Activated CD4-positive, alpha-beta T cell treated with anti-CD3 and anti-CD28 coated beads for 48 hours (primary cell): ENCODE data around the gene CACNA1B.
"Not testable (repeated sequence)": the region's sequence is repeated elsewhere in the genome, so short reads cannot be mapped to it uniquely, and the experiment has no call there.

Experiments used
- DNase-seq: peaks from one replicate; pipeline ENCODE4 v3.0.0-alpha.2; 2020

CACNA1B gene

DNA sequence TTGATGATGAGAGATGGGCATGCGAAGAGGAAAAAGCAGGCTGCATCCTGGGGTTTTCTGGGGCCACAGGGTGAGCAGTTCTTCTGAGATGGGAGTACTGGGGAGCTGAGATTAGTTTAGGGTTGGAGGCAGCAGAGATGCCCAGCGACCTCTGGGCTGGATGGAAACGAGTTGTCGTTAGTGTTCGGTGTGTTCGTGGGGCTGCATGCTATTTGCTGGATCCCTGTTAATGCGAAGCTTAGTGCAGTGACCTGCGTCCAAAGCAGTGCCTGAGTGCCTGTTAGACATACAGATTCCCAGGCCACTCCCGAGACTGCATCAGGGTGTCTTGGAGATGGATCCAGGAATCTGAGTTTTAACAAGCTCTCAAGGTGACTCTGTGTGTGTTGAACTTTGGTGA is 201.3 kb downstream of the CACNA1B start:
- no peak for DNase-seq

GRCh38 chr9:138080979-138081378 is 203.4 kb downstream of the CACNA1B start:
- DNase-seq: no peak

DNA sequence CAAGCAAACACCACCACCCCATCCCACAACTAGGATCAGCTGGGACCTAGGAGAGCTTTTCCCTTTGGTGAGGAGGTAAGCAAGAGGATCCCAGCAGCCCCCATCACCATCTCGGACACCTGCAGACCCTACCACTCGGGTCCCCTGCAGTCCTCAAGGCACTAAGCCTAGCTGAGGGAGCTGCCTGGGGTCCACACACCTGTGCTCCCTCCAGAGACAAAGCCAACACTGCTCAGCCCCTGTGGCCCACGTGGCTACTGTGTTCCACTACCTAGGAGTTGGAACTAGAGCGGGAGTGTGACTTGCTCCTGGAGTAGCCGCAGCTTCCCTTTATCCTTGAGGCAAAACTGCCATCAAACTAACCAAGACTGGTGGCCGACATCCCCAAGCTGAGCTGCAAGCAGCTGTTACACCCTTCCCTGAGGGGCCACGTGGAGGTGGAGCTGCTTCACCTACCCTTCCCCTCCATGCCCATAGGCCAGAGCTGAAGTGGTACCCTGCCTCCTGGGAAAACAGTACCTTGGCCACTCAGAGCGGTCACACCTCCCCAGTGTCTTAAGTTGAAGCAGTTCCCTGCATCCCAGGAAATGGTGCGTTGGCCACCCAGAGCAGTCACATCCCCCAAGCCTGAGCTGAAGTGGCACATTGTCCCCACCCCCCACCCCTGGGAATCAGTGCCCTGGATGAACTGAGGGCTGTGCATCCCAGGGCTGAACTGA is 205.5 kb downstream of the CACNA1B start:
- DNase-seq: no peak

GRCh38 chr9:138083873-138084272 is 206.3 kb downstream of the CACNA1B start:
- no peak for DNase-seq

DNA sequence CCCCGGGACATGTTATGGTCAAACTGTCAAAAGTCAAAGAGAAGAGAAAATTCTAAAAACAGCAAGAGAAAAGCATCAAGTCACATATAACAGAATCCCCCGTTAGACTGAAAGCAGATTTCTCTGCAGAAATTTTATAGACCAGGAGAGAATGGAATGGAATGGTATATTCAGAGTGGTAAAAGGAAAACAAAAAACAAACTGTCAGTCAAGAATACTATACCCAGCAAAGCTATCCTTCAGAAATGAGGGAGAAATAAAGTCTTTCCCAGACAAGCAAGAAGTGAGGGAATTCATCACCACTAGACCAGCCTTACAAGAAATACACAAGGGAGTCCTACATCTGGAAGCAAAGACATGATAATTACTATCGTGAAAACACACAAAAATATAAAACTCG is 208.0 kb downstream of the CACNA1B start:
- no peak for DNase-seq

DNA sequence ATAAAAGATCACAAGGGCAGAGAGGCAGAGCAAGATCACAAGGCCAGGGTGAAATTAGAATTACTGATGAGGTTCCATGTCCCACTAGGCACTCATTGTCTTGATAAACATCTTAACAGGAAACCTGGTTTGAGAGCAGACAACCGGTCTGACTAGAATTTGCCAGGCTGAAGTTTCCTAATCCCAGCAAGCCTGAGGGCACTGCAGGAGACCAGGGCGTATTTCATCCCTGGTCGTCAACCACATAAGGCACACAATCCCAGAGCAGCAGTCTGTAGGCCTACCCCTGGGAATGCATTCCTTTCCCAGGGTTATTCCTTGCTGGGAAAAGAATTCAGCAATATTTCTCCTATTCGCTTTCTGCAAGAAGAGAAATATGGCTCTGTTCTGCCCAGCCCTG is 214.5 kb downstream of the CACNA1B start:
- DNase-seq: not testable (repeated sequence)

DNA sequence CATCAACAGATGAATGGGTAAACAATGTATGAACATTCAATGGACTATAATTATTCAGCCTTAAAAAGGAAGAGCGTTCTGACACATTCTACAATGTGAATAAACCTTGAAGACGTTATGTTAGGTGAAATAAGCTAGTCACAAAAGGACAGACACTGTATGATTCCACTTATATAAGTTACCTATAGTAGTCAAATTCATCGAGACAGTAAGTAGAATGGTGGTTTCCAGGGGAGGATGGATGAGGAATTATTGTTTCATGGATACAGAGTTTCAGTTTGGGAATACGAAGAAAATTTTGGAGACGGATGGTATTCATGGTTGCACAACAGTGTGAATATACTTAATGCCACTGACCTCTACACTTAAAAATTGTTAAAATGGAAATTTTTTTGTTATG is 216.4 kb downstream of the CACNA1B start:
- DNase-seq: no peak

DNA sequence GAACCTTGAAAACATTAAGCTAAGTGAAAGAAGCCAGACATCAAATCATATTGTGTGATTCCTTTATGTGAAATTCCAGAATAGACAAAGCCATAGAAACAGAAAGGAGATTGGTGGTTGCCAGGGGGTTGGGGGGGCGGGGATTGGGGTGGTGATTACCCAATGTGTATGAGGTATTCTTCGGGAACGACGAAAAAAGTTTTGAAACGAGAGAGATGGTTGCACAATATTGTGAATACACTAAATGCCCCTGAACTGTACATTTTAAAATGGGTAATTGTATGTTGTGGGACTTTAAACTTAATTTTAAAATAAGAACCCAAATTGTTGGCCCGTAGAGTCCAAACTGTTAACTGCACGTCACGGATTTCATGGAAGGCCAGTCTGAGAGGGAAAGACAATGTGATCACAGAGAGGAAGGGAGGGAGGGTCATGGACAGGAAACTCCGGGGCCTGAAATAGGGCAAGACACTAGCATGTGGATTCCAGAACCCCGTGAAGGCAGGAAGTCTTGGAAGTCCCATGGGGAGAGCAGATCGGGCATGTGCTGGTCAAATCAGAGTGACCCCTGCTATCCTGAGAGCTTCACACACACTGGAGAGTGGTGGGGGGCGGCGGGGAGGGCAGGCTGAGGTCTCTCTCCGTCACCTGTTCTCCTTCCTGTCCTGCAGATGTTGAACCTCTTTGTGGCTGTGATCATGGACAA is 218.4 kb downstream of the CACNA1B start:
- no peak for DNase-seq

- DNase-seq: no peak
Observed at GRCh38 chr9:138096519-138096845, 218.9 kb downstream of the CACNA1B start.

DNA sequence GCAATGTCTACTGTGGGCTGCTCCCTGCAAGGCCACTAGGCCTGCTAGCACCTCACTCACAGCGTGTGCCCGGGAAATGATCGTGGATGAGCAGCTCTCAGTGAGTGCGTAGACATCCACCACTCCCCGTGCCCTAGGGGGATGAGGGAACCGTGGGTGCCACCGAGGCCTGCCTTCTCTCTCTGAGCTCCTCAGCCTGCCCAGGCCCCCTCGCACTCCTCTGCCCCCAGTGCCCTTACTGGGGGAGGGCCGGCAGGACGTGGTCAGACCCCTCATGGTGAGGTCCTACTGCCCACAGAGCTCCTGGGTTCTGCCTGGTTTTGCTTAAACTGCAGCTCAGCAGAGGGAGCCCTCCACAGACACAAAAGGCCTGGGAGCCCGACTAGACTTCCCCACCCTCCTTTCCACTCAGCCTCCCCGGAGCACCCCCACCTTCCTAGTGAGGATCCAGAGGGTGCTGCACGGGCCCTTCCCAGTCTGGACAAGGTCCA is 220.0 kb downstream of the CACNA1B start:
- no peak for DNase-seq

GRCh38 chr9:138098116-138098907 is 220.7 kb downstream of the CACNA1B start:
- DNase-seq: no peak

GRCh38 chr9:138098908-138099791 is 221.6 kb downstream of the CACNA1B start:
- no peak for DNase-seq

DNA sequence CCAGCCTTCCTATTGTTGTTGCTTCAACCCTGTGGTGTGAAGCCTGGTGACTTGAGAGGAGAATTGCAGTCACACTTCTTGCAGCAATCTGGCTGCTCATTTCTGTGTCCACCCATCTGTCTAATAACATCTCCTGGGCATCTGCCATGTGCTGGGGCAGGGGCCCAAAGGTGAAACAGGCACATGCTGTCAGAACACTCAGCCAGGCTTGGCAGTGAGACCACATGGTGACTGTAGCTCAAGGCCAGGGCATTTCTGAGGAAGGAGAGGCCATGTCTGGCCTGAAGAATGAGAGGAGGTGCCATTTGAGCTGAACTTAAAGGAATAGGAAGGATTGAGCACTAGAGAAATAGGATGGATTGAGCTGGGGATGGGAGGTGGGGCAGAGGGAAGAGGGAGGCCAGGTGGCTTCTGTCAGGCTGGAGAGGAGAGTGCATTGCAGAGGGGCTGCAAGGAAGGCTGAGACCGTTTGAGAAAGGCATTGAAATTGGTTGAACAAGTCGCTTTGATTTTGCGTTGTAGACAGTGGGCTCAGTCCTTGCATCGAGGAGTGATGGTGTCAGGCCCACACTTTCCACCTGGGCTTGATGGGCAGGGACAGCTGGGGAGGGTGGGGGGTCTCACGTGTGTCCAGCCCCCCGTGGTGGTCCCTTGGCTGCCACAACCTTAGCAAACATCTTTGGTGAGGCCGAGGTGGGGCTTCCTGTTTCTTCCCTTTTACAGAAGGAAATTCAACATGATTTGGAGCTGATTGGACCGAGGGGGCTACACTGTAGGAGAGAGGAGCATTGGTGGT is 222.4 kb downstream of the CACNA1B start:
- no peak for DNase-seq

GRCh38 chr9:138100711-138101350 is 223.2 kb downstream of the CACNA1B start:
- peak; percentile 9 for DNase-seq

GRCh38 chr9:138101444-138102234 is 224.1 kb downstream of the CACNA1B start:
- no peak for DNase-seq

DNA sequence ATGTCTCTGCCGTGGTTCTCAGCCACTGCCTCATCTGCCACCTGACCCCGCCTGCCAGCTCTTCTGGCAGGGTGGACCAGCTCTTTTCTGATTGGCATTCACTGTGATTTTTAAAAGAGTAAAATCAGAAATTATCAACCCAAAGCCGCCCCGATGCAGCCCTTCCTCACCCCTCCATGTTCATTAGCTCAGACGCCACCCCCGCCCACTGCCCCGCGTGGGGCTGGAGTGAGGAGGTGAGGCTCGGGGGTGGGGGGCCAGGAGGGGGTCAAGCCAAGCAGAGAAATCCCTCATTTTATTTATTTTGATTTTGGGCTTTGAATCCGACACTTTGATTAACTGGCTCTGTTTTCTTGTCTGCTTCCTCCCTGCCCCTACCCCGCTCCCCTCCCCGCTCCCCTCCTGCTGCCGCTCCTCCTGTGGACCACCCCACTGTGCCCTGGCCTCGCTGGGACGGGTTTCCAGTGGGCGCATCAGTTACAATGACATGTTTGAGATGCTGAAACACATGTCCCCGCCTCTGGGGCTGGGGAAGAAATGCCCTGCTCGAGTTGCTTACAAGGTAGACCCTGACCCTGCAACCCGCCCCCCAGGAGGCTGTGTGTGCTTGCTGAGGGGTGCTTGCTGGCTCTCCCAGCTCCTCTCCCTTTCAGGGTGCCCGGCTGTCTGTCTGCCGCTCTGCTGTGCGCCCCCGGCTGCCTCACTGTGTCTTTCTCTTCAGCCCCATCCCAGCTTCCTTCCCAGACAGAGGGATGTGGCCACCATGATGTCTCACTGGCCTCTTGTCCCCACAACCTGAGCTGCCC is 224.9 kb downstream of the CACNA1B start:
- DNase-seq: no peak

DNA sequence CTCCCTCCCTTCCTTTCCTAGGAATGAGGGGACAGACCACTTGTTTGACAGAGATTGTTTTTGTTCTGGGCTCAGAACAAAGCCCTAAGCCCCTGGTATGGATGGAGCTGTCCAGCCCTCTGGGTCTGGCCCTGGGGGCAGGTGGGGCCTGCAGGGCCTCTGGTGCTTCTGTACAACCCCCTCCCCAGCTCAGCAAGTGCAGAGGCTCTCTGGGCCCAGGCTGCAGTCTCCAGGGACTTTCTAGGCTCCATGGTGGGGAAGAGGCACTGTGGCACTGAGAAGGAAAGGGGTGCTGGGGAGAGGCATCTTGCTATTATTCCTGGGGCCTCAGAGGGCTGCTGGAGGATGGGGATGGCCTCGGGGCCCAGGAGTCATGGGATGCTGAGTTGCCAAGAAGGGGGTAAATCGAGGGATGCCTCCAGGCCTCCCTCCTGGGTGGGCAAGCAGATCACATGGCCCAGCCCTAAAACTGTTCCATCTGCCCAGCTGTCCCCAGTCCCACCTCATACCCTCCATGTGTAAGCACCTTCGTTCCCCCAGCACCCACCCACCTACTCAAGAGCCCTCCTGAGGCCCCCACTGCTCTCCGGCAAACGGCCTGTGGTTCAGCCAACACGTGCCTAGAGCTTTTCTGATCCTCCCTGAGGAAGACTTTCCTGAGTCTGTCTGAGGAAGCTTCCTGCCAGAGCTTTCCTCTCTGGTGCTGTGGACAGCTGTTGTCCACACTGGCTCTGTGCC is 225.7 kb downstream of the CACNA1B start:
- DNase-seq: no peak

DNA sequence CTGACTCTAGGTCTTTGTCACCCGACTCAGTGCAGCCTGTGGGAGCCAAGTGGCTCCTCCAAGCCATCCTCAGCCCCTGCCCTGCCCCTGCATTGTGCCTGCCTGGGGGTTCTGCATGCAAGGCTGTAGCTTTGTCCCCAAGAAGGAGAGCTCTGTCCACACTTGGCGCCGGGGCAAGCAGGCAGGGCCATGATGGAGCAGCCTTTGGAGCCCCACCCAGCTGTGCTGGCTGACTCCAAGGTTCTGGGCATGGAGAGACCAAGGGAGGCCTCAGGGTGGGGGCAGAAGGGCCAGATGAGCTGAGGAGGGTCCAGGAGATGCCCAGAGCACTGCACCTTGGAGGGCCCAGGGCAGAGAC is 226.2 kb downstream of the CACNA1B start:
- DNase-seq: no peak
